HG02798 (cell line): ENCODE measurements around the gene NDUFA11.
"Not testable (repeated sequence)": the region's sequence is repeated elsewhere in the genome, so short reads cannot be mapped to it uniquely, and the experiment has no call there.

Experiments
- ATAC-seq: cut with Tn5 transposase; IDR thresholded peaks from one replicate; pipeline ENCODE4 v1.9.1; 2021; ENCODE audit warnings: mild to moderate bottlenecking; ENCODE audit not compliant: unreplicated experiment, poor library complexity

The NDUFA11 gene

GRCh38 chr19:5864725-5865486 is 38.7 kb downstream of the NDUFA11 start:
- ATAC-seq, result no peak

- ATAC-seq, result no peak
These were observed 39.4 kb downstream of the NDUFA11 start for GRCh38 chr19:5864013-5864720.

GRCh38 chr19:5863030-5863665 is 40.4 kb downstream of the NDUFA11 start:
- no peak for ATAC-seq

- no peak for ATAC-seq
These were observed 46.1 kb downstream of the NDUFA11 start for GRCh38 chr19:5857203-5858081.

- not testable (repeated sequence) for ATAC-seq
These were observed 48.4 kb downstream of the NDUFA11 start for GRCh38 chr19:5855151-5855550.

GRCh38 chr19:5854121-5854520 is 49.5 kb downstream of the NDUFA11 start:
- ATAC-seq, result not testable (repeated sequence)

GRCh38 chr19:5851302-5851701 is 52.3 kb downstream of the NDUFA11 start, which contains the start of gene FUT3:
FUT3 (minus strand) TSS chr19:5851449.
- no peak for ATAC-seq

GRCh38 chr19:5850743-5851293 is 52.8 kb downstream of the NDUFA11 start:
- no peak for ATAC-seq

GRCh38 chr19:5850189-5850588 is 53.4 kb downstream of the NDUFA11 start:
- ATAC-seq, result no peak

GRCh38 chr19:5848621-5849020 is 55.0 kb downstream of the NDUFA11 start:
- not testable (repeated sequence) for ATAC-seq

- not testable (repeated sequence) for ATAC-seq
These were observed 55.7 kb downstream of the NDUFA11 start for GRCh38 chr19:5847846-5848245.
